DOHH2 (cell line): Measurements from ENCODE around the gene COTL1.
A peak's percentile ranks its signal among the peaks of the same experiment; 100 is the strongest.

Experiments used
- H3F3A ChIP-seq: fragments of 200-600 bp; sonication (generic), shearing (Covaris generic); 2 replicates; pipeline ENCODE4 v1.6.0; 2016; ENCODE audit warnings: antibody characterized with exemption, mild to moderate bottlenecking; ENCODE audit not compliant: control insufficient read depth, insufficient read depth
- H3K27ac ChIP-seq: fragments of 200-600 bp; sonication (generic); 2 replicates; pipeline ENCODE4 v1.5.1; 2014; ENCODE audit warnings: low read depth, mild to moderate bottlenecking, low read length, moderate library complexity
- H3K27me3 ChIP-seq: fragments of 200-600 bp; sonication (generic); 2 replicates; pipeline ENCODE4 v1.6.1; 2014; ENCODE audit warnings: mild to moderate bottlenecking, low read length, mixed read lengths; ENCODE audit not compliant: control insufficient read depth
- H3K36me3 ChIP-seq: fragments of 200-600 bp; sonication (generic); 2 replicates; pipeline ENCODE4 v1.6.1; 2014; ENCODE audit warnings: mild to moderate bottlenecking, low read length, moderate library complexity, mixed read lengths; ENCODE audit not compliant: control insufficient read depth
- H3K4me1 ChIP-seq: fragments of 200-600 bp; sonication (generic); 2 replicates; pipeline ENCODE4 v1.6.1; 2014; ENCODE audit warnings: mild to moderate bottlenecking, low read length, mixed read lengths; ENCODE audit not compliant: control insufficient read depth
- H3K4me2 ChIP-seq: fragments of 200-600 bp; sonication (generic); 2 replicates; pipeline ENCODE4 v1.6.0; 2014; ENCODE audit warnings: mild to moderate bottlenecking, low read length, moderate library complexity
- H3K4me3 ChIP-seq: fragments of 200-600 bp; sonication (generic); 2 replicates; pipeline ENCODE4 v1.5.1; 2014; ENCODE audit warnings: mild to moderate bottlenecking, low read length, mixed read lengths
- H3K79me2 ChIP-seq: fragments of 200-600 bp; sonication (generic); 2 replicates; pipeline ENCODE4 v1.6.1; 2014; ENCODE audit warnings: mild to moderate bottlenecking, low read length, mixed read lengths; ENCODE audit not compliant: control insufficient read depth
- H3K9me2 ChIP-seq: fragments of 200-600 bp; sonication (generic); replicated peaks from 2 replicates; pipeline ENCODE4 v1.6.1; 2014; ENCODE audit warnings: mild to moderate bottlenecking, low read length, mixed read lengths; ENCODE audit not compliant: control insufficient read depth
- H3K9me3 ChIP-seq: fragments of 200-600 bp; sonication (generic); 2 replicates; pipeline ENCODE4 v1.6.1; 2014; ENCODE audit warnings: antibody characterized with exemption, low read length, mixed read lengths; ENCODE audit not compliant: control insufficient read depth, insufficient read depth
- H4K20me1 ChIP-seq: fragments of 200-600 bp; sonication (generic); 2 replicates; pipeline ENCODE4 v1.6.0; 2014; ENCODE audit warnings: low read depth, mild to moderate bottlenecking, antibody characterized with exemption, low read length, moderate library complexity; ENCODE audit not compliant: control insufficient read depth, insufficient read depth
- CTCF ChIP-seq: fragments of 200-600 bp; sonication (generic); IDR thresholded peaks from one replicate; pipeline ENCODE4 v1.5.1; 2014; ENCODE audit warnings: antibody characterized with exemption, mild to moderate bottlenecking, low read depth, low read length; ENCODE audit not compliant: poor library complexity, severe bottlenecking
- EZH2phosphoT487 ChIP-seq: fragments of 200-600 bp; sonication (generic); IDR thresholded peaks from 2 replicates; pipeline ENCODE4 v1.6.1; 2017; ENCODE audit warnings: borderline replicate concordance, mild to moderate bottlenecking, antibody characterized with exemption, low read length, moderate library complexity, mixed read lengths

The COTL1 gene

GRCh38 chr16:84548971-84549844 lies 68.7 kb downstream of the COTL1 start:
- Histone ChIP-seq H3K4me1 (peaks cover 14% of the 10 kb centered on the region), H3K4me3 (peak overlapping the region; percentile 37), H3K79me2 (no peaks in the 10 kb centered on the region), H3K36me3 (no peaks in the 10 kb centered on the region), H3K9me3 (no peaks in the 10 kb centered on the region), H3K4me2 (peak overlapping the region; percentile 57), H3K27me3 (peaks cover 8% of the 10 kb centered on the region), H3K9me2 (no peaks in the 10 kb centered on the region), H4K20me1 (no peaks in the 10 kb centered on the region), H3K27ac (no peak overlapping the region), H3F3A (no peaks in the 10 kb centered on the region)
- TF ChIP-seq EZH2phosphoT487 (no peak), CTCF (no peak)

GRCh38 chr16:84548508-84548907 lies 69.4 kb downstream of the COTL1 start:
- TF ChIP-seq EZH2phosphoT487: no peak
- TF ChIP-seq CTCF: no peak
- peak overlapping the region; percentile 57; the same call in 1 of the 2 replicates for H3K4me2 ChIP-seq
- peaks cover 12% of the 10 kb centered on the region for H3K27me3 ChIP-seq
- H3K4me3 ChIP-seq: no peak overlapping the region
- no peaks in the 10 kb centered on the region for H3K79me2 ChIP-seq
- H4K20me1 ChIP-seq: no peaks in the 10 kb centered on the region
- H3F3A ChIP-seq: no peaks in the 10 kb centered on the region
- peaks cover 14% of the 10 kb centered on the region for H3K4me1 ChIP-seq
- no peaks in the 10 kb centered on the region for H3K36me3 ChIP-seq
- no peaks in the 10 kb centered on the region for H3K9me2 ChIP-seq
- no peaks in the 10 kb centered on the region for H3K9me3 ChIP-seq
- H3K27ac ChIP-seq: no peak overlapping the region

- Histone ChIP-seq H3K4me1 (peaks cover 14% of the 10 kb centered on the region), H3K27me3 (peaks cover 16% of the 10 kb centered on the region), H3K9me2 (no peaks in the 10 kb centered on the region), H3K4me3 (no peak overlapping the region), H3K79me2 (no peaks in the 10 kb centered on the region), H3F3A (no peaks in the 10 kb centered on the region), H3K27ac (no peak overlapping the region), H3K9me3 (no peaks in the 10 kb centered on the region), H4K20me1 (no peaks in the 10 kb centered on the region), H3K36me3 (no peaks in the 10 kb centered on the region), H3K4me2 (no peak overlapping the region)
- TF ChIP-seq CTCF (no peak), EZH2phosphoT487 (no peak)
Measured at GRCh38 chr16:84547546-84548061, 70.3 kb downstream of the COTL1 start.
